Endothelial cell of umbilical vein (primary cell): ENCODE measurements around the gene ITIH2.

Experiments
- CTCF ChIP-seq, 2 donors: IDR thresholded peaks; 1 replicate in 1 of 2; 2 replicates in 1 of 2; pipeline ENCODE4 v1.5.1; 2011; ENCODE audit warnings: low read length in 2 of 2, mild to moderate bottlenecking in 2 of 2, moderate library complexity in 2 of 2, control low read depth in 1 of 2, inconsistent platforms in 1 of 2, low read depth in 1 of 2; ENCODE audit not compliant: insufficient read depth in 1 of 2; ENCODE audit errors: extremely low read depth in 1 of 2
- EZH2 ChIP-seq: IDR thresholded peaks from 2 replicates; pipeline ENCODE4 v1.6.1; 2012; ENCODE audit warnings: borderline replicate concordance, low read depth, mild to moderate bottlenecking, moderate library complexity, low read length, inconsistent platforms; ENCODE audit not compliant: severe bottlenecking
- POLR2A ChIP-seq: IDR thresholded peaks from 2 replicates; pipeline ENCODE4 v1.6.1; 2012; ENCODE audit warnings: low read depth, mild to moderate bottlenecking, control low read depth, low read length

GRCh38 chr10:7773845-7774801, 71.0 kb downstream of the ITIH2 start:
- TF ChIP-seq EZH2 (no peak), CTCF (IDR thresholded peaks at IDR 0.05; ENCODE audit: extremely low read depth in 1 of 2, insufficient read depth in 1 of 2, low read depth in 1 of 2, low read length in 2 of 2) (no peak), POLR2A (no peak)
